GM21619 (cell line): ENCODE measurements around the gene CALCOCO1.

Experiments
- ATAC-seq: cut with Tn5 transposase; IDR thresholded peaks from one replicate; pipeline ENCODE4 v1.9.1; 2021; ENCODE audit not compliant: unreplicated experiment

CALCOCO1 gene

GRCh38 chr12:53664936-53665335, 62.3 kb downstream of the CALCOCO1 start:
- no peak for ATAC-seq

GRCh38 chr12:53664191-53664590, 63.1 kb downstream of the CALCOCO1 start:
- ATAC-seq = no peak

- no peak for ATAC-seq
Observed at GRCh38 chr12:53660041-53660440, 67.2 kb downstream of the CALCOCO1 start.

- no peak for ATAC-seq
Observed at GRCh38 chr12:53659571-53659981, 67.7 kb downstream of the CALCOCO1 start.

GRCh38 chr12:53659011-53659551, 68.2 kb downstream of the CALCOCO1 start:
- ATAC-seq = no peak
